AG04450 (cell line): ENCODE results near the gene MED8. TPM values are rescaled to one million over a fixed set of nuclear protein-coding genes. Genes with fewer than 3 reads are reported as not detected.
"Not testable (repeated sequence)": the region's sequence is repeated elsewhere in the genome, so short reads cannot be mapped to it uniquely, and the experiment has no call there.

Source experiments
- CTCF ChIA-PET: fragments of 300-600, 350-600 bp; formaldehyde crosslinking; extraction: SDS; loops from one replicate; lab custom pipeline; 2022; ENCODE audit warnings: antibody characterized with exemption, inconsistent platforms; lab: Charles Lee
- POLR2A ChIA-PET: fragments of 350-600 bp; formaldehyde crosslinking; extraction: SDS; loops from one replicate; lab custom pipeline; 2021; ENCODE audit warnings: antibody characterized with exemption, inconsistent platforms; lab: Yijun Ruan, JAX
- DNase-seq: peaks from one replicate; pipeline ENCODE4 v3.0.0-alpha.2; 2011; ENCODE audit warnings: low read depth, low spot score
- H3K27ac ChIP-seq: one replicate; pipeline ENCODE4 v1.5.1; 2012; ENCODE audit warnings: low read depth, low read length, control low read depth
- H3K27me3 ChIP-seq: one replicate; pipeline ENCODE4 v1.6.0; 2012; ENCODE audit warnings: low read length; ENCODE audit not compliant: control insufficient read depth, insufficient read depth
- H3K4me3 ChIP-seq: 2 replicates; pipeline ENCODE4 v1.5.1; 2011; ENCODE audit warnings: mild to moderate bottlenecking, low read depth, low read length, control low read depth
- H3K9me3 ChIP-seq: 2 replicates; pipeline ENCODE4 v1.5.1; 2012; ENCODE audit warnings: low read length; ENCODE audit not compliant: control insufficient read depth, insufficient read depth
- CTCF ChIP-seq: IDR thresholded peaks from 2 replicates; pipeline ENCODE4 v1.5.1; 2011; ENCODE audit warnings: low read depth, low read length, control low read depth, inconsistent platforms
- polyA plus RNA-seq: library from polyadenylated mRNA; depleted of rRNA; stranded (reverse); fragments of >200 nt; gene quantifications from 2 replicates; pipeline ENCODE4 v1.2.3, GENCODE V29; 2011

MED8 gene
- polyA plus RNA-seq, 1 experiment: 59.3 TPM

GRCh38 chr1:43373066-43373940, 16.3 kb downstream of the MED8 start:
- H3K27me3 ChIP-seq: no peaks in the 10 kb centered on the region
- peak overlapping the region; percentile 83 for H3K27ac ChIP-seq
- H3K4me3 ChIP-seq: no peak overlapping the region
- no peak for TF ChIP-seq CTCF
- no peak for DNase-seq
- no peaks in the 10 kb centered on the region for H3K9me3 ChIP-seq
- CTCF ChIA-PET: no interaction called here
- POLR2A ChIA-PET: no interaction called here

- peak overlapping the region; percentile 83 for H3K27ac ChIP-seq
- TF ChIP-seq CTCF: no peak
- CTCF ChIA-PET: interaction anchor here (0.6 kb wide), 1 partner anchor 41 kb away, joined by 3 read pairs; no protein-coding TSS in a partner anchor
- no peaks in the 10 kb centered on the region for H3K9me3 ChIP-seq
- POLR2A ChIA-PET: no interaction called here
- DNase-seq: no peak
- no peak overlapping the region for H3K4me3 ChIP-seq
- H3K27me3 ChIP-seq: no peaks in the 10 kb centered on the region
Observed at GRCh38 chr1:43372172-43372571, 17.4 kb downstream of the MED8 start.

GRCh38 chr1:43370564-43370963, 19.0 kb downstream of the MED8 start:
- Histone ChIP-seq H3K4me3 (no peak overlapping the region), H3K9me3 (no peaks in the 10 kb centered on the region), H3K27ac (no peak overlapping the region), H3K27me3 (no peaks in the 10 kb centered on the region)
- ChIA-PET CTCF (interaction anchor here (0.7 kb wide), 1 partner anchor 44 kb away, joined by 3 read pairs; no protein-coding TSS in a partner anchor), POLR2A (no interaction called here)
- no peak for DNase-seq
- no peak for TF ChIP-seq CTCF

- not testable (repeated sequence) for DNase-seq
- ChIA-PET POLR2A (interaction anchor here (0.6 to 0.7 kb wide), 3 partner anchors 11 to 14 kb away, joined by 4 to 6 read pairs (median 6); partner anchors contain the start of gene CDC20), CTCF (interaction anchor here (0.7 kb wide), 1 partner anchor 45 kb away, joined by 3 read pairs; no protein-coding TSS in a partner anchor)
Observed at GRCh38 chr1:43369779-43370178, 19.8 kb downstream of the MED8 start.

DNA sequence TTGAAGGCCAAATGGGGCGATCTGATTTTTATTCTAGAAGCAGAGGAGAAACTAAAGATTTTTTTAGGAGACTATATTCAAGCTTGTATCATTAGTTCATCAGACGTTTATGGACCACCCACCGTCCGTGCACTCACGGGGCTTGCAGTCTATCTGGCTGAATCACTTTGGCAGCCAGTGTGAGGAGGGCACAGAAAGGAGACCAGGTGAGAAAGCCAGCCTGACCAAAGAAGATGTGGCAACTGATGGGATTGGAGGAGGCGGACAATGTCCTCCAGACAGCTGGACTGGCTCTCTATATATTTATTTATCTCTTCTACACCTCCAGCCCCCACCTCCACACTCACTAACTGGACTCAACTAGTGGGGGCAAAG, 21.0 kb downstream of the MED8 start:
- no peak for DNase-seq
- POLR2A ChIA-PET: interaction anchor here (0.9 to 2.6 kb wide), 2 partner anchors 11 to 14 kb away, joined by 3 to 25 read pairs; partner anchors contain the start of gene CDC20
- no peaks in the 10 kb centered on the region for H3K27me3 ChIP-seq
- H3K27ac ChIP-seq: peak overlapping the region; percentile 77
- H3K9me3 ChIP-seq: no peaks in the 10 kb centered on the region
- CTCF ChIA-PET: interaction anchor here (0.5 to 1.6 kb wide), 6 partner anchors 8 to 1301 kb away, joined by 3 to 4 read pairs (median 4); no protein-coding TSS in a partner anchor
- peak overlapping the region; percentile 67 for H3K4me3 ChIP-seq
- no peak for TF ChIP-seq CTCF

More at GRCh38 chr1:43369779-43370178, 19.8 kb downstream of the MED8 start:
- H3K9me3 ChIP-seq, H3K4me3 ChIP-seq, H3K27ac ChIP-seq, H3K27me3 ChIP-seq: not testable (repeated sequence)
